HCT116 (cell line): ENCODE data around the gene SUSD3. TPM values are rescaled to one million over a fixed set of nuclear protein-coding genes. Genes with fewer than 3 reads are reported as not detected.

Experiments
- ATAC-seq: fragments of 200-7000 bp; cut with Tn5 transposase; 2 replicates; pipeline ENCODE4 v1.9.1; 2020; ENCODE audit warnings: mild to moderate bottlenecking, moderate library complexity
- BruUV-seq: library from RNA; stranded (reverse); fragments of 400-500 nt; replicated peaks from 2 replicates; lab custom pipeline; 2021; lab: Mats Ljungman, UMichigan
- CTCF ChIA-PET: fragments of 300-600 bp; sonication (Branson Sonifier 250); formaldehyde crosslinking; loops from one replicate; lab custom pipeline; 2021; ENCODE audit warnings: antibody characterized with exemption; lab: Charles Lee
- POLR2A ChIA-PET: fragments of 300-600, 350-600 bp; sonication (Branson Sonifier 250); formaldehyde crosslinking; loops from one replicate; lab custom pipeline; 2021; ENCODE audit warnings: antibody characterized with exemption; lab: Charles Lee
- RAD21 ChIA-PET, 2 experiments: fragments of 300-600 bp; sonication (Branson Sonifier 250); formaldehyde crosslinking; loops; one replicate each; lab custom pipeline; 2023; ENCODE audit warnings: low total read pairs in 2 of 2; ENCODE audit not compliant: uncharacterized antibody in 2 of 2, unreplicated experiment in 2 of 2, low non-redundant PET in 1 of 2; lab: Charles Lee
- DNase-seq: peaks from one replicate; pipeline ENCODE4 v3.0.0-alpha.2; 2010; ENCODE audit warnings: low read depth, low spot score
- H2AFZ ChIP-seq: fragments of 200-600 bp; shearing (Covaris generic), sonication (generic); 2 replicates; pipeline ENCODE4 v1.6.1; 2017; ENCODE audit warnings: low read depth, mixed run types, mixed read lengths, antibody characterized with exemption, low read length; ENCODE audit not compliant: poor library complexity, severe bottlenecking
- H3K27ac ChIP-seq: 2 replicates; pipeline ENCODE4 v1.5.1; 2012; ENCODE audit warnings: low read depth, low read length
- H3K27me3 ChIP-seq: fragments of 200-600 bp; sonication (generic); 2 replicates; pipeline ENCODE4 v1.6.1; 2016; ENCODE audit warnings: mixed run types, low read length, mixed read lengths; ENCODE audit not compliant: insufficient read depth
- H3K36me3 ChIP-seq, 2 experiments: fragments of 200-500 bp in 1 of 2; fragments of 200-600 bp in 1 of 2; sonication (Bioruptor generic) in 1 of 2; sonication (generic) in 1 of 2; 2 replicates each; pipeline versions ENCODE4 v1.5.1 to v1.6.1; 2014 to 2016; ENCODE audit warnings: low read length in 2 of 2, inconsistent platforms in 1 of 2, mixed read lengths in 1 of 2, mixed run types in 1 of 2; ENCODE audit not compliant: insufficient read depth in 2 of 2, control insufficient read depth in 1 of 2
- H3K4me1 ChIP-seq, 2 experiments: fragments of 200-600 bp in 1 of 2; sonication (generic) in 1 of 2; 2 replicates each; pipeline versions ENCODE4 v1.5.1 to v1.6.1; 2012 to 2017; ENCODE audit warnings: low read length in 2 of 2, inconsistent platforms in 1 of 2, mild to moderate bottlenecking in 1 of 2, mixed read lengths in 1 of 2, mixed run types in 1 of 2, moderate library complexity in 1 of 2; ENCODE audit not compliant: insufficient read depth in 2 of 2, control insufficient read depth in 1 of 2
- H3K4me2 ChIP-seq: fragments of 200-600 bp; sonication (generic); 2 replicates; pipeline ENCODE4 v1.6.1; 2017; ENCODE audit warnings: mixed run types, low read length, mixed read lengths
- H3K4me3 ChIP-seq, 2 experiments: fragments of 200-600 bp in 1 of 2; sonication (generic) in 1 of 2; replicated peaks in 1 of 2; 2 replicates each; pipeline ENCODE4 v1.5.1; 2011 to 2016; ENCODE audit warnings: low read length in 2 of 2, control low read depth in 1 of 2, low read depth in 1 of 2, mild to moderate bottlenecking in 1 of 2, mixed read lengths in 1 of 2, mixed run types in 1 of 2
- H3K79me2 ChIP-seq: fragments of 200-600 bp; sonication (generic); 2 replicates; pipeline ENCODE4 v1.6.1; 2017; ENCODE audit warnings: mild to moderate bottlenecking, mixed run types, low read length, moderate library complexity, mixed read lengths; ENCODE audit not compliant: insufficient read depth
- H3K9ac ChIP-seq: fragments of 200-600 bp; sonication (generic); 2 replicates; pipeline ENCODE4 v1.6.1; 2016; ENCODE audit warnings: low read length, mixed read lengths
- H3K9me2 ChIP-seq: fragments of 200-600 bp; sonication (generic), shearing (Covaris generic); 2 replicates; pipeline ENCODE4 v1.6.1; 2017; ENCODE audit warnings: mixed run types, mild to moderate bottlenecking, moderate library complexity; ENCODE audit not compliant: insufficient read depth
- H3K9me3 ChIP-seq, 2 experiments: fragments of 200-500 bp in 1 of 2; fragments of 200-600 bp in 1 of 2; sonication (Bioruptor generic) in 1 of 2; sonication (generic) in 1 of 2; 2 replicates each; pipeline ENCODE4 v1.6.1; 2014 to 2017; ENCODE audit warnings: low read length in 2 of 2, mixed read lengths in 2 of 2, inconsistent platforms in 1 of 2, low read depth in 1 of 2, mild to moderate bottlenecking in 1 of 2, mixed run types in 1 of 2, moderate library complexity in 1 of 2; ENCODE audit not compliant: control insufficient read depth in 1 of 2, insufficient read depth in 1 of 2
- H4K20me1 ChIP-seq: fragments of 200-600 bp; sonication (generic), shearing (Covaris generic); 2 replicates; pipeline ENCODE4 v1.6.1; 2017; ENCODE audit warnings: mixed run types, mild to moderate bottlenecking, moderate library complexity; ENCODE audit not compliant: insufficient read depth
- CBX3 ChIP-seq: IDR thresholded peaks from 2 replicates; pipeline ENCODE4 v1.6.1; 2012; ENCODE audit warnings: low read depth
- EGR1 ChIP-seq: IDR thresholded peaks from 2 replicates; pipeline ENCODE4 v1.6.1; 2012; ENCODE audit warnings: low read depth
- ELF1 ChIP-seq: IDR thresholded peaks from 2 replicates; pipeline ENCODE4 v1.6.1; 2012; ENCODE audit warnings: low read depth, borderline replicate concordance
- EZH2 ChIP-seq: fragments of 200-600 bp; sonication (generic); IDR thresholded peaks from 2 replicates; pipeline ENCODE4 v1.6.1; 2017; ENCODE audit warnings: antibody characterized with exemption, mixed run types
- JUND ChIP-seq: IDR thresholded peaks from 2 replicates; pipeline ENCODE4 v1.6.1; 2012
- POLR2A ChIP-seq: IDR thresholded peaks from 2 replicates; pipeline ENCODE4 v1.7.0; 2011; ENCODE audit warnings: borderline replicate concordance; ENCODE audit not compliant: insufficient read depth, insufficient read length; ENCODE audit errors: extremely low read depth
- POLR2AphosphoS5 ChIP-seq: IDR thresholded peaks from 2 replicates; pipeline ENCODE4 v1.6.1; 2011; ENCODE audit warnings: mild to moderate bottlenecking, low read depth, low read length, moderate library complexity
- SP1 ChIP-seq: IDR thresholded peaks from 2 replicates; pipeline ENCODE4 v1.6.1; 2012; ENCODE audit warnings: low read depth
- SRF ChIP-seq: IDR thresholded peaks from 2 replicates; pipeline ENCODE4 v1.6.1; 2012; ENCODE audit warnings: low read depth
- YY1 ChIP-seq: IDR thresholded peaks from 2 replicates; pipeline ENCODE4 v1.6.1; 2011; ENCODE audit warnings: low read length, low read depth, moderate library complexity, mild to moderate bottlenecking; ENCODE audit not compliant: insufficient replicate concordance; ENCODE audit errors: extremely low read depth
- ZNF274 ChIP-seq: fragments of 200-500 bp; sonication (Bioruptor generic); IDR thresholded peaks from 2 replicates; pipeline ENCODE4 v1.6.1; 2014; ENCODE audit warnings: mild to moderate bottlenecking, low read depth, low read length, inconsistent platforms
- intact Hi-C: fragments of 100-400 bp; cut with micrococcal nuclease; formaldehyde crosslinking; loops from 2 replicates; pipeline ENCODE4 v1.10.0; 2022
- total RNA-seq: library from RNA; stranded (reverse); gene quantifications from one replicate; pipeline ENCODE4 v1.2.1, GENCODE V29; 2021; ENCODE audit not compliant: unreplicated experiment
- TF ChIP-seq, protein P1 (sequence below): IDR thresholded peaks from 2 replicates; pipeline ENCODE4 v1.6.1; 2012
- TF ChIP-seq, protein P2 (sequence below), 3 experiments: fragments of 200-600 bp in 1 of 3; sonication (generic) in 1 of 3; IDR thresholded peaks in 2 of 3; conservative IDR thresholded peaks in 1 of 3; 2 replicates each; pipeline ENCODE4 v1.5.1; 2012 to 2017; ENCODE audit warnings: low read depth in 2 of 3, low read length in 2 of 3, antibody characterized with exemption in 1 of 3, borderline replicate concordance in 1 of 3, control low read depth in 1 of 3, mild to moderate bottlenecking in 1 of 3, mixed read lengths in 1 of 3, mixed run types in 1 of 3, moderate library complexity in 1 of 3; ENCODE audit not compliant: insufficient read depth in 1 of 3
- TF ChIP-seq, protein P3 (sequence below): IDR thresholded peaks from 2 replicates; pipeline ENCODE4 v1.6.1; 2012; ENCODE audit warnings: low read depth
- TF ChIP-seq, protein P4 (sequence below): IDR thresholded peaks from 2 replicates; pipeline ENCODE4 v1.6.1; 2011; ENCODE audit warnings: mild to moderate bottlenecking, low read length, moderate library complexity; ENCODE audit not compliant: insufficient replicate concordance; ENCODE audit errors: extremely low read depth

The SUSD3 gene
- total RNA-seq, 1 experiment from 2014 or later, result 11.3 TPM

DNA sequence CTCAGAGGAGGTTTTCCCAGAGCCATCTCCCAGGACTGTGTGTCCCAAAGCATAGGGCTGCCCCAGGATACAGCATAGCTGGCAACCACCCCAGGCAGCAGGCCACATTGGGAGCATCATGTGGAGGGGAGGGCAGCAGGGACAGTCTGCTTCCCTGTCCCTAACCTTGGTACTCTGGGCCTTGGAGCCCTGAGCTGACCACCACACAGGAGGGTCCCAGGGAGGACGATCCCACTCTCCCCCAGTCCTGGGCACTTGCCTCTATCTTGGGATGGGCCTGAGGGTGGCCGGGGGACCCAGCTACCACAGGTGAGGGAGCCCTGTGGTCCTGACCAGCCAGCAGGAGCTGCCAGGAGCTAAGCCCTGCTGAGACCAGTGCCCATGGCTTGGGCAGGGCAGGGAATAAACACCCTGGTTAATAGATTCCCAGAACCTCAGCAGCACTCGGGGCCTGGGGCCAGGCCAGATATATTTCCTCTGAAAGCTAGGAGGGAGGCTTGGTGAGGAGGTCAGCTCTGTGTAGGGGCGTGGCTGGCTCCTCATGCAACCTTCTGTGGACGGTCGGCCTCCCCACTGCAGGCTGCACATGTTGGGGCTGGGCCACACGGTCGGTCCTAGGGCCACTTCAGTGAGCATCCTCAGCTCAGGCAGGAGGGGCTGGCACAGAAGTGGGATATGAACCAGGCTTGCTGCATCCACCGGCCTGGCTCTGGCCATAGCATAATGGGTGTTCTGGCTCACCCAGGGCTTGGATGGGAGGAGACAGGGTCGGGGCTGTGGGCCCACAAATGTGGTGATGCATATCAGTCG lies 71.4 kb downstream of the SUSD3 start:
- Histone ChIP-seq H3K4me3 (no peak overlapping the region), H4K20me1 (no peaks in the 10 kb centered on the region), H3K4me1 (peaks cover 29 to 35% of the 10 kb centered on the region in 2 experiments), H3K27me3 (no peaks in the 10 kb centered on the region), H2AFZ (no peak overlapping the region), H3K9me3 (no peaks in the 10 kb centered on the region), H3K27ac (no peak overlapping the region), H3K36me3 (no peaks in the 10 kb centered on the region), H3K79me2 (peaks cover 22% of the 10 kb centered on the region; the same call in 1 of the 2 replicates), H3K9ac (no peak overlapping the region), H3K9me2 (no peaks in the 10 kb centered on the region), H3K4me2 (no peak overlapping the region)
- intact Hi-C loops, result no loop called here
- BruUV-seq, result no TSS peak
- no peak for ATAC-seq
- CTCF ChIA-PET, result no interaction called here
- POLR2A ChIA-PET, result no interaction called here
- DNase-seq, result no peak
- RAD21 ChIA-PET, result no interaction called here
- no peak for TF ChIP-seq SP1
- TF ChIP-seq ZNF274, result no peak
- no peak for TF ChIP-seq EZH2
- TF ChIP-seq EGR1, result no peak
- TF ChIP-seq SRF, result no peak
- no peak for TF ChIP-seq POLR2AphosphoS5
- TF ChIP-seq YY1, result no peak
- TF ChIP-seq, protein P1, sequence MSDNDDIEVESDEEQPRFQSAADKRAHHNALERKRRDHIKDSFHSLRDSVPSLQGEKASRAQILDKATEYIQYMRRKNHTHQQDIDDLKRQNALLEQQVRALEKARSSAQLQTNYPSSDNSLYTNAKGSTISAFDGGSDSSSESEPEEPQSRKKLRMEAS, result no peak
- TF ChIP-seq, protein P2, sequence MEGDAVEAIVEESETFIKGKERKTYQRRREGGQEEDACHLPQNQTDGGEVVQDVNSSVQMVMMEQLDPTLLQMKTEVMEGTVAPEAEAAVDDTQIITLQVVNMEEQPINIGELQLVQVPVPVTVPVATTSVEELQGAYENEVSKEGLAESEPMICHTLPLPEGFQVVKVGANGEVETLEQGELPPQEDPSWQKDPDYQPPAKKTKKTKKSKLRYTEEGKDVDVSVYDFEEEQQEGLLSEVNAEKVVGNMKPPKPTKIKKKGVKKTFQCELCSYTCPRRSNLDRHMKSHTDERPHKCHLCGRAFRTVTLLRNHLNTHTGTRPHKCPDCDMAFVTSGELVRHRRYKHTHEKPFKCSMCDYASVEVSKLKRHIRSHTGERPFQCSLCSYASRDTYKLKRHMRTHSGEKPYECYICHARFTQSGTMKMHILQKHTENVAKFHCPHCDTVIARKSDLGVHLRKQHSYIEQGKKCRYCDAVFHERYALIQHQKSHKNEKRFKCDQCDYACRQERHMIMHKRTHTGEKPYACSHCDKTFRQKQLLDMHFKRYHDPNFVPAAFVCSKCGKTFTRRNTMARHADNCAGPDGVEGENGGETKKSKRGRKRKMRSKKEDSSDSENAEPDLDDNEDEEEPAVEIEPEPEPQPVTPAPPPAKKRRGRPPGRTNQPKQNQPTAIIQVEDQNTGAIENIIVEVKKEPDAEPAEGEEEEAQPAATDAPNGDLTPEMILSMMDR (IDR thresholded peaks at IDR 0.05 in 2 of 3, conservative IDR thresholded peaks at IDR 0.05 in 1 of 3; ENCODE audit: borderline replicate concordance in 1 of 3, insufficient read depth in 1 of 3, low read depth in 2 of 3, low read length in 2 of 3), result no peak
- TF ChIP-seq JUND, result no peak
- TF ChIP-seq, protein P3, sequence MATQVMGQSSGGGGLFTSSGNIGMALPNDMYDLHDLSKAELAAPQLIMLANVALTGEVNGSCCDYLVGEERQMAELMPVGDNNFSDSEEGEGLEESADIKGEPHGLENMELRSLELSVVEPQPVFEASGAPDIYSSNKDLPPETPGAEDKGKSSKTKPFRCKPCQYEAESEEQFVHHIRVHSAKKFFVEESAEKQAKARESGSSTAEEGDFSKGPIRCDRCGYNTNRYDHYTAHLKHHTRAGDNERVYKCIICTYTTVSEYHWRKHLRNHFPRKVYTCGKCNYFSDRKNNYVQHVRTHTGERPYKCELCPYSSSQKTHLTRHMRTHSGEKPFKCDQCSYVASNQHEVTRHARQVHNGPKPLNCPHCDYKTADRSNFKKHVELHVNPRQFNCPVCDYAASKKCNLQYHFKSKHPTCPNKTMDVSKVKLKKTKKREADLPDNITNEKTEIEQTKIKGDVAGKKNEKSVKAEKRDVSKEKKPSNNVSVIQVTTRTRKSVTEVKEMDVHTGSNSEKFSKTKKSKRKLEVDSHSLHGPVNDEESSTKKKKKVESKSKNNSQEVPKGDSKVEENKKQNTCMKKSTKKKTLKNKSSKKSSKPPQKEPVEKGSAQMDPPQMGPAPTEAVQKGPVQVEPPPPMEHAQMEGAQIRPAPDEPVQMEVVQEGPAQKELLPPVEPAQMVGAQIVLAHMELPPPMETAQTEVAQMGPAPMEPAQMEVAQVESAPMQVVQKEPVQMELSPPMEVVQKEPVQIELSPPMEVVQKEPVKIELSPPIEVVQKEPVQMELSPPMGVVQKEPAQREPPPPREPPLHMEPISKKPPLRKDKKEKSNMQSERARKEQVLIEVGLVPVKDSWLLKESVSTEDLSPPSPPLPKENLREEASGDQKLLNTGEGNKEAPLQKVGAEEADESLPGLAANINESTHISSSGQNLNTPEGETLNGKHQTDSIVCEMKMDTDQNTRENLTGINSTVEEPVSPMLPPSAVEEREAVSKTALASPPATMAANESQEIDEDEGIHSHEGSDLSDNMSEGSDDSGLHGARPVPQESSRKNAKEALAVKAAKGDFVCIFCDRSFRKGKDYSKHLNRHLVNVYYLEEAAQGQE, result no peak
- TF ChIP-seq POLR2A, result no peak
- no peak for TF ChIP-seq CBX3
- no peak for TF ChIP-seq ELF1
- TF ChIP-seq, protein P4, sequence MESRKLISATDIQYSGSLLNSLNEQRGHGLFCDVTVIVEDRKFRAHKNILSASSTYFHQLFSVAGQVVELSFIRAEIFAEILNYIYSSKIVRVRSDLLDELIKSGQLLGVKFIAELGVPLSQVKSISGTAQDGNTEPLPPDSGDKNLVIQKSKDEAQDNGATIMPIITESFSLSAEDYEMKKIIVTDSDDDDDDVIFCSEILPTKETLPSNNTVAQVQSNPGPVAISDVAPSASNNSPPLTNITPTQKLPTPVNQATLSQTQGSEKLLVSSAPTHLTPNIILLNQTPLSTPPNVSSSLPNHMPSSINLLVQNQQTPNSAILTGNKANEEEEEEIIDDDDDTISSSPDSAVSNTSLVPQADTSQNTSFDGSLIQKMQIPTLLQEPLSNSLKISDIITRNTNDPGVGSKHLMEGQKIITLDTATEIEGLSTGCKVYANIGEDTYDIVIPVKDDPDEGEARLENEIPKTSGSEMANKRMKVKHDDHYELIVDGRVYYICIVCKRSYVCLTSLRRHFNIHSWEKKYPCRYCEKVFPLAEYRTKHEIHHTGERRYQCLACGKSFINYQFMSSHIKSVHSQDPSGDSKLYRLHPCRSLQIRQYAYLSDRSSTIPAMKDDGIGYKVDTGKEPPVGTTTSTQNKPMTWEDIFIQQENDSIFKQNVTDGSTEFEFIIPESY, result no peak
